Stimulated activated CD4-positive, alpha-beta T cell treated with anti-CD3 and anti-CD28 coated beads, Interleukin-1b, Interleukin-23, amount 100 ng/mL, for 4 hours (primary cell): ENCODE data around the gene NDUFA13.

ENCODE experiments used
- DNase-seq, 2 donors: peaks; one replicate each; pipeline ENCODE4 v3.0.0-alpha.2; 2020; ENCODE audit warnings: low read depth in 2 of 2

Gene NDUFA13

GRCh38 chr19:19533841-19534240, 17.8 kb downstream of the NDUFA13 start:
- no peak for DNase-seq

- no peak for DNase-seq
Observed at GRCh38 chr19:19534556-19535265, 18.7 kb downstream of the NDUFA13 start.

GRCh38 chr19:19535311-19536191, 19.5 kb downstream of the NDUFA13 start:
- no peak for DNase-seq

GRCh38 chr19:19537075-19538048, 21.3 kb downstream of the NDUFA13 start:
- no peak for DNase-seq

DNA sequence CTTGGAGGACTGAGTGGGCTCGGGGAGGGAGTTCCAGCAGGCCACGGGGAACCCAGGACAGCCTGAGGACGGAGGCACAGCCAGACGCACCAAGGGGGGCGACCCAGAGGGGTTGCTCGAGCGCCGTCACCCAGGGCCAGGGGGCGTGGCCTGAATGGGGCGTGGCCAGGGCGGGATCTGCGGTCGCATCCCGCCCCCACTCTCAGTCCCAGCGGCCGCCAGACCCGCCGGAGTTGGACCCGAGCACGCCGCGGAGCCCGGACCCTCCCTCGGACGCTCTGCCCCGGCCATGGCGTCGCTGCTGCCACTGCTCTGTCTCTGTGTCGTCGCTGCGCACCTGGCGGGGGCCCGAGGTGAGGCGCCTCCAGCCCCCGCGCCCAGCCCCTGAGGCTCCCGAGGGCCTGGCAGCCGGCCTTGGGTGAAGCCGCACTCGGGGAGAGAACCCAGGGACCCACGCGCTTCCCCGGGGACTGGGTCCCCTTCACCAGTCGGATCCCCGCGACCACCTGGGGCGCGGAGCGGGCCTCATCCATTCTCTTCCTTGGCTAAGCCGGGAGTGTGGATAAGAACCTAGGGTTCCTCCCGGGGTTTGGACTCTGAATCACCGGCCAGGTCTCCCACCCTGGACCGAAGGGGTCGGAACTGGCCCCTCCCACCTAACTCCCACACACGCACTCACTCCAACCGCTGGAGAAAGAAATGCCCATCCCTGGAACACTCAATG, 22.2 kb downstream of the NDUFA13 start, which contains the start of gene CILP2:
TSS of gene CILP2 (plus strand) at position 205 of the 724 bp plus-strand sequence. CDS start at position 290, 85 bp downstream.
- DNase-seq: peak in 1 of 2 donors; percentile 42

DNA sequence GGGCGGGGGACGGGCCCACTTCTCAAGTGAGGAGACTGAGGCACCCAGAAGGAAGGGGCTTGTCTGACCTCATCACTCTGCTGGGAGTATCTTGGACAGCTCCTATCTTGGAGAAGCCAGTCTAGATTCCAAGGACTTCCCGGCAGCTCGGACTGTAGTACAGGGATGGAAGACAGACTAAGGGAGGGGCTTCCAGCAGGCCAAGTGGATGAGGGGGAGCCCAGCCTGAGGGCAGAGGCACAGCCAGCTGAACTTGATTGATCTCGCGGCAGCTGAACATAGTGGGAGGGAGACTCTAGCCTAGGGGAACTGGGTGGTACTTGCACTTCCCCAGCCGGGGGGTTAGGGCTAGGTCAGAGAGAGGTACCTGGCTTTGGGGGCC, 22.8 kb downstream of the NDUFA13 start:
- no peak for DNase-seq

DNA sequence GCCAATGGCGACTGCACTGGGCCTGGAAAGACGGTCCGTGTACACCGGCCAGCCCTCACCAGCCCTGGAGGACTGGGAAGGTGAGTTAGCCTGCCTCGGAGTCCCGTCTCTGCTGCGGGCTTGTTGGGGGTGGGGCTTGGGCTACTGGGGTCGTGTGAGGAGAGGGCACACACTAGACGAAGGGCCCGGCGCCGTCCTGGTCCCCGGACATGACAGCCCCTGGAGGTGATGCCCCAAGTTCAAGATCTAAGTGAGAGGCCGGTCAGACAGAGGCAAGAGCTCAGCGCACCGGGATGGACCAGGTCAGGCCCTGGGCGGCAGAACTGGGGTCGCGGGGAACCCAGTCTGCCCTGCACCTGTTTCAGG, 23.7 kb downstream of the NDUFA13 start:
- no peak for DNase-seq

DNA sequence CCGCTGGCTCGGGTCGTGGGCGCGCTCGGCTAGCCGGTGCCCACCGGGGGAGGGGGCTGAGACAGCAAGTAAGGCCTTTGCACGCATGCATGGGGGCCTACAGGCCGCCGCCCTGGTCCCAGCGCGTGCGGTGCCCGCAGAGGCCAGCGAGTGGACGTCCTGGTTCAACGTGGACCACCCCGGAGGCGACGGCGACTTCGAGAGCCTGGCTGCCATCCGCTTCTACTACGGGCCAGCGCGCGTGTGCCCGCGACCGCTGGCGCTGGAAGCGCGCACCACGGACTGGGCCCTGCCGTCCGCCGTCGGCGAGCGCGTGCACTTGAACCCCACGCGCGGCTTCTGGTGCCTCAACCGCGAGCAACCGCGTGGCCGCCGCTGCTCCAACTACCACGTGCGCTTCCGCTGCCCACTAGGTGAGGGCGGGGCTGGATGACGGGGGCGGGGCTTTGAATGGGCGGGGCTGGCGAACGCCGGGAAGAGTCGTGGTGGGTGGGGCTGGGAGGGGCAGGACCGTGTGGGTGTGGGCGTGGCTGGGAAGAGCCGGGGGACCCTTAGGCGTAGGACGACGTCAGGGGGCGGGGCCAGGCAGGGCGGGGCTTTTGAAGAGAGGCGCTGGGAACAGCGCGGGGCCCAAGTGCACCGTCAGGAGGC, 24.2 kb downstream of the NDUFA13 start:
- DNase-seq: peak; percentile 61 to 68

DNA sequence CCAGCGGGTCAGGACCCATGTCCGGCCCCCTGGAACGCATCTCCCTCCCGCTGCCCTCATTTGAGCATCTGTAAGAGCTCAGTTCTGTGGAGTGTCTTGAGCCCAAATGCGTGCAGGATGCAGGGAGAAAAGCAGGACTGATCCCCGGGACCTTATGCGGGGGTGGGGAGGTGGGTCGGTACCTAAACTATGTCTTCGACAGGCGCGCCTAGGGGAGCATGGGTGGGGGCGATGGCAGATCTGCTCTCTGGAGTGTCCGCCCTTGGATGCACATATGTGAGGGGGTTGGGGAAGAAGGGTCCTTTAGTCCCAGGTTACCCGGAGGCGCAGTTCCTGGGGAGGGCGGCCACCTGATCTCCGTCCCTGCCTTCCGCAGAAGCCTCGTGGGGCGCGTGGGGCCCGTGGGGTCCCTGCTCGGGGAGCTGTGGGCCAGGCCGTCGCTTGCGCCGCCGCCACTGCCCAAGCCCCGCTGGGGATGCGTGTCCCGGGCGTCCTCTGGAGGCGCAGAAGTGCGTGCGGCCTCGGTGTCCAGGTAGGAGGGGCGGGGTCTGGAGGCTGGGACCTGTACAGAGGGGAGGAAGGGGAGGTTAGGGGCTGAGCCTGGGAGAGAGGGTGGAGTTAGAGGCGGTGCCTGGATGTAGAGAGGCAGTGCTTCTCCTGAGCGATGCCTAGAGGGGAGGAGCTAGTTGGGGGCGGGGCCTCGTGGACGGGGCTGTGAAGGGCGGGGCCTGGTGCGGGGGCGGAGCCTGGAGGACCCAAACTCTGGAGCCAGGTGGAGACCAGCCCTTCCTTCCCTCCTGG, 24.9 kb downstream of the NDUFA13 start:
- peak; percentile 67 to 71 for DNase-seq

DNA sequence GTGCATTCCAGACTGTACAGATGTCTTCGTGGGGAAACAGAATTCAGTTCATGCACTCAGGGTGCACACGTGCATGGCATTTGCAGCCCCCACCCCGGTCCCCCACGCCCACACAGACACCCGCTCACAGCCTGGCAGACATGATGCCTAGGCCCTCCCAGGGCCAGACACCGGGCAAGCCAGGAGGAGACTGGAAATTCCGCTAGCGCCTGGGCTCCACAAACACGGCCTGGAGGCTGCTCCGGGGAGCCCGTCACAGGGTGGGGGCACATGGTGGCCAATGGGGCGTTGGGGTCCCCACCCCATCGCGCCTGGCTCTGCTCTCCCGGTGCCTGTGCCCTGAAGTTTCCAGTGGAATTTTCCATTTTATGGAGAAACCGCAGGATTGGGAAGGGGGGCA, 25.6 kb downstream of the NDUFA13 start:
- no peak for DNase-seq

DNA sequence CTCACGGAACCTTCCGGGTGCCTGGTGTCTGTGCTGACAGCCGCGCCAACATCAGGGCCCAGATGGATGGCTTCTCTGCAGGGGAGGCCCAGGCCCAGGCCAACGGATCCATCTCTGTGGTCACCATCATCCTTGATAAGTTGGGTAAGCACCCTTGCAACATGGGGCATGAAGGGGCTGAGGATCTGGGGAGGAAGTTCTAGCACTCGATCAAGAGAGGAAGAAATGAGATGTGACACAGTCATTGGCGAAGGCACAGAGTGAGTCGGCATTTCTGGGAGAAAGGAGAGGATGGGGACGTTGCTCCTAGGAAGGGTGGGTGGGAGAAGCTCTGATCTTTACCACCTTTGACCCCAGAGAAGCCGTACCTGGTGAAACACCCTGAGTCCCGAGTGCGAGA, 26.5 kb downstream of the NDUFA13 start:
- no peak for DNase-seq

- DNase-seq: no peak
Observed at GRCh38 chr19:19543101-19543500, 27.1 kb downstream of the NDUFA13 start.

DNA sequence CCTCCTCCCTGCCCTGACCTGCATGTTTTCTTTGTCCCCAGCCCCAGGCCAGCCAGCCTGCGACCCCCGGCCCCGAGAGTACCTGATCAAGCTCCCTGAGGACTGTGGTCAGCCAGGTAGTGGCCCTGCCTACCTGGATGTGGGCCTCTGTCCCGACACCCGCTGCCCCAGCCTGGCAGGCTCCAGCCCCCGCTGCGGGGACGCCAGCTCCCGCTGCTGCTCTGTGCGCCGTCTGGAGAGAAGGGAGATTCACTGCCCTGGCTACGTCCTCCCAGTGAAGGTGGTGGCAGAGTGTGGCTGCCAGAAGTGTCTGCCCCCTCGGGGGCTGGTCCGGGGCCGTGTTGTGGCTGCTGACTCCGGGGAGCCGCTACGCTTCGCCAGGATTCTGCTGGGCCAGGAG, 27.6 kb downstream of the NDUFA13 start:
- no peak for DNase-seq

DNA sequence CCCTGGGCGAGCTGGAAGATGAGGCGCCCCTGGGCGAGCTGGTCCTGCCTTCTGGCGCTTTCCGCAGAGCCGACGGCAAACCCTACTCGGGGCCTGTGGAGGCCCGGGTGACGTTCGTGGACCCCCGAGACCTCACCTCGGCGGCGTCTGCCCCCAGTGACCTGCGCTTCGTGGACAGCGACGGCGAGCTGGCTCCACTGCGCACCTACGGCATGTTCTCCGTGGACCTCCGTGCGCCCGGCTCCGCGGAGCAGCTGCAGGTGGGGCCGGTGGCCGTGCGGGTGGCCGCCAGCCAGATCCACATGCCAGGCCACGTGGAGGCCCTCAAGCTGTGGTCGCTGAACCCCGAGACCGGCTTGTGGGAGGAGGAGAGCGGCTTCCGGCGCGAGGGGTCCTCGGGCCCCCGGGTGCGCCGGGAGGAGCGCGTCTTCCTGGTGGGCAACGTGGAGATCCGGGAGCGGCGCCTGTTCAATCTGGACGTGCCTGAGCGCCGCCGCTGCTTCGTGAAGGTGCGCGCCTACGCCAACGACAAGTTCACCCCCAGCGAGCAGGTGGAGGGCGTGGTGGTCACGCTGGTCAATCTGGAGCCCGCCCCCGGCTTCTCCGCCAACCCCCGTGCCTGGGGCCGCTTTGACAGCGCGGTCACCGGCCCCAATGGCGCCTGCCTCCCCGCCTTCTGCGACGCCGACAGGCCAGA, 28.4 kb downstream of the NDUFA13 start:
- DNase-seq: no peak

DNA sequence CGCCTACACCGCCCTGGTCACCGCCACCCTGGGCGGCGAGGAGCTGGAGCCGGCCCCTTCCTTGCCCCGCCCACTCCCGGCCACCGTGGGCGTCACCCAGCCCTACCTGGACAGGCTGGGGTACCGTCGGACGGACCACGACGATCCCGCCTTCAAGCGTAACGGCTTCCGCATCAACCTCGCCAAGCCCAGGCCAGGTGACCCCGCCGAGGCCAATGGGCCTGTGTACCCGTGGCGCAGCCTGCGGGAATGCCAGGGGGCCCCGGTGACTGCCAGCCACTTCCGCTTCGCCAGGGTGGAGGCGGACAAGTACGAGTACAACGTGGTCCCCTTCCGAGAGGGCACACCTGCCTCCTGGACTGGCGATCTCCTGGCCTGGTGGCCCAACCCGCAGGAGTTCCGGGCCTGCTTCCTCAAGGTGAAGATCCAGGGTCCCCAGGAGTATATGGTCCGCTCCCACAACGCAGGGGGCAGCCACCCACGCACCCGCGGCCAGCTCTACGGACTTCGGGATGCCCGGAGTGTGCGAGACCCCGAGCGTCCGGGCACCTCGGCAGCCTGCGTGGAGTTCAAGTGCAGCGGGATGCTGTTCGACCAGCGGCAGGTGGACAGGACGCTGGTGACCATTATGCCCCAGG, 29.0 kb downstream of the NDUFA13 start:
- no peak for DNase-seq

- DNase-seq: no peak
Observed at GRCh38 chr19:19545707-19546106, 29.7 kb downstream of the NDUFA13 start.

- no peak for DNase-seq
Observed at GRCh38 chr19:19546751-19547162, 30.7 kb downstream of the NDUFA13 start.

DNA sequence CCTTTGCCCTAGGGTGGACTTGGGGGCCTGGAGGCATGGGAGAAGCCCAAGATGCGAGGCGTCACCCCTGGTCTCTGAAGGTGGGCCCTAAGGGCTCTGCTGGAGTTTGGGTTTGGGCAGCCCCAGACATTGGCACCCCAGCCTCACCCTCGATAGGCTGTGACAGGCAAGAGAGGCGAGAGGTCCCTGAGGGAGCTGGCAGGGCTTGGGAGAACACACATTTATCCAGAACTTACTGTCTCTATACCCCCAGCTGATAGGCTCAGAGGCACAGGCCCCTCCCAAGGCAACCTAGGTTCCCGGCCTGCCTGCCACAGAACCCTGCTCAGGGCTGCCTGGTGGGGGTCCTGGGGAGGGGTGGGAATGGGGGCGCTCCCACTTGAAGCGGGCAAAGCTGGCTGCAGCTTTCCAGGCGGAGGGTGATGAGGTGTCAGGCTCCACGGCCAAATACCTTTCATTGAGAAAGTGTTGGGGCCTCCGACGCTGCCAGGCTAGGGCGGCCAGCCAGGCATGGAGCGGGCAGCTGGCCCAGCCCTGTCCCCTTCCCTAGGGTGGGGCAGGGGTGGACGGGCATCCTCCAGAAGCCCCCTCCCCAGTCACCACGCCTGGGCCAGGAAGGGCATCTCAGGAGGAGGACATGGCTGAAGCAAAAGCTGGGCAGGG, 31.8 kb downstream of the NDUFA13 start:
- DNase-seq: no peak
